ENCODE results near the gene C1orf35. TPM values are rescaled to one million over a fixed set of nuclear protein-coding genes. Genes with fewer than 3 reads are reported as not detected.

The C1orf35 gene
- total RNA-seq, 1 experiment from 2014 or later, result 10.4 TPM

GRCh38 chr1:228148935-228149405 is 45.8 kb upstream of the C1orf35 start:
- Histone ChIP-seq H2AFZ (ENCODE audit: low read length) (no peak overlapping the region), H3K9ac (ENCODE audit: low read length) (no peak overlapping the region), H3K27me3 (ENCODE audit: low read length) (no peaks in the 10 kb centered on the region), H3K9me2 (replicated peaks; ENCODE audit: insufficient read depth, low read length) (no peaks in the 10 kb centered on the region), H3K4me2 (ENCODE audit: low read depth, low read length, poor library complexity, severe bottlenecking) (no peak overlapping the region), H3K4me3 (ENCODE audit: low read length) (no peak overlapping the region), H4K20me1 (ENCODE audit: insufficient read depth, low read depth, low read length) (peaks cover 8% of the 10 kb centered on the region; the same call in 1 of the 2 replicates), H3K36me3 (ENCODE audit: insufficient read depth, low read length) (no peaks in the 10 kb centered on the region), H3K9me3 (ENCODE audit: low read length) (no peaks in the 10 kb centered on the region), H3K4me1 (ENCODE audit: low read length) (no peaks in the 10 kb centered on the region), H3K79me2 (ENCODE audit: low read length) (peaks cover 22% of the 10 kb centered on the region), H3K27ac (ENCODE audit: low read length) (no peak overlapping the region)
- no peak for DNase-seq

- DNase-seq, result no peak
- H3K27me3 ChIP-seq (ENCODE audit: low read length), result no peaks in the 10 kb centered on the region
- H3K9me2 ChIP-seq (replicated peaks; ENCODE audit: insufficient read depth, low read length), result no peaks in the 10 kb centered on the region
- peaks cover 28% of the 10 kb centered on the region for H3K79me2 ChIP-seq (ENCODE audit: low read length)
- no peak overlapping the region for H3K9ac ChIP-seq (ENCODE audit: low read length)
- H3K4me1 ChIP-seq (ENCODE audit: low read length), result no peaks in the 10 kb centered on the region
- no peaks in the 10 kb centered on the region for H3K36me3 ChIP-seq (ENCODE audit: insufficient read depth, low read length)
- H3K4me2 ChIP-seq (ENCODE audit: low read depth, low read length, poor library complexity, severe bottlenecking), result no peak overlapping the region
- no peak overlapping the region for H2AFZ ChIP-seq (ENCODE audit: low read length)
- no peaks in the 10 kb centered on the region for H3K9me3 ChIP-seq (ENCODE audit: low read length)
- H4K20me1 ChIP-seq (ENCODE audit: insufficient read depth, low read depth, low read length), result peaks cover 15% of the 10 kb centered on the region; the same call in 1 of the 2 replicates
- H3K4me3 ChIP-seq (ENCODE audit: low read length), result no peak overlapping the region
- H3K27ac ChIP-seq (ENCODE audit: low read length), result no peak overlapping the region
These were observed 45.2 kb upstream of the C1orf35 start for GRCh38 chr1:228148196-228148861.

- Histone ChIP-seq H3K4me1 (ENCODE audit: low read length) (no peaks in the 10 kb centered on the region), H2AFZ (ENCODE audit: low read length) (no peak overlapping the region), H3K9me2 (replicated peaks; ENCODE audit: insufficient read depth, low read length) (no peaks in the 10 kb centered on the region), H3K4me2 (ENCODE audit: low read depth, low read length, poor library complexity, severe bottlenecking) (no peak overlapping the region), H4K20me1 (ENCODE audit: insufficient read depth, low read depth, low read length) (peaks cover 18% of the 10 kb centered on the region), H3K27me3 (ENCODE audit: low read length) (no peaks in the 10 kb centered on the region), H3K27ac (ENCODE audit: low read length) (no peak overlapping the region), H3K9ac (ENCODE audit: low read length) (no peak overlapping the region), H3K79me2 (ENCODE audit: low read length) (peaks cover 34% of the 10 kb centered on the region), H3K4me3 (ENCODE audit: low read length) (no peak overlapping the region), H3K36me3 (ENCODE audit: insufficient read depth, low read length) (no peaks in the 10 kb centered on the region), H3K9me3 (ENCODE audit: low read length) (no peaks in the 10 kb centered on the region)
- no peak for DNase-seq
These were observed 44.6 kb upstream of the C1orf35 start for GRCh38 chr1:228147768-228148167.

- Histone ChIP-seq H3K9me2 (replicated peaks; ENCODE audit: insufficient read depth, low read length) (no peaks in the 10 kb centered on the region), H3K4me1 (ENCODE audit: low read length) (peaks cover 1% of the 10 kb centered on the region; the same call in 1 of the 2 replicates), H3K4me2 (ENCODE audit: low read depth, low read length, poor library complexity, severe bottlenecking) (no peak overlapping the region), H3K79me2 (ENCODE audit: low read length) (peaks cover 39% of the 10 kb centered on the region), H3K27ac (ENCODE audit: low read length) (no peak overlapping the region), H4K20me1 (ENCODE audit: insufficient read depth, low read depth, low read length) (peaks cover 18% of the 10 kb centered on the region), H2AFZ (ENCODE audit: low read length) (no peak overlapping the region), H3K27me3 (ENCODE audit: low read length) (no peaks in the 10 kb centered on the region), H3K9me3 (ENCODE audit: low read length) (no peaks in the 10 kb centered on the region), H3K9ac (ENCODE audit: low read length) (no peak overlapping the region), H3K36me3 (ENCODE audit: insufficient read depth, low read length) (no peaks in the 10 kb centered on the region), H3K4me3 (ENCODE audit: low read length) (no peak overlapping the region)
- DNase-seq, result no peak
These were observed 44.1 kb upstream of the C1orf35 start for GRCh38 chr1:228147151-228147693.

- Histone ChIP-seq H4K20me1 (ENCODE audit: insufficient read depth, low read depth, low read length) (peaks cover 18% of the 10 kb centered on the region), H3K9ac (ENCODE audit: low read length) (no peak overlapping the region), H3K4me2 (ENCODE audit: low read depth, low read length, poor library complexity, severe bottlenecking) (no peak overlapping the region), H3K9me2 (replicated peaks; ENCODE audit: insufficient read depth, low read length) (no peaks in the 10 kb centered on the region), H3K4me1 (ENCODE audit: low read length) (peaks cover 8% of the 10 kb centered on the region), H3K27me3 (ENCODE audit: low read length) (no peaks in the 10 kb centered on the region), H3K9me3 (ENCODE audit: low read length) (no peaks in the 10 kb centered on the region), H3K27ac (ENCODE audit: low read length) (no peak overlapping the region), H2AFZ (ENCODE audit: low read length) (no peak overlapping the region), H3K4me3 (ENCODE audit: low read length) (no peak overlapping the region), H3K79me2 (ENCODE audit: low read length) (peaks cover 45% of the 10 kb centered on the region), H3K36me3 (ENCODE audit: insufficient read depth, low read length) (no peaks in the 10 kb centered on the region)
- DNase-seq, result no peak
These were observed 43.5 kb upstream of the C1orf35 start for GRCh38 chr1:228146417-228147150.

- Histone ChIP-seq H3K4me1 (ENCODE audit: low read length) (peaks cover 14% of the 10 kb centered on the region), H3K36me3 (ENCODE audit: insufficient read depth, low read length) (no peaks in the 10 kb centered on the region), H3K4me3 (ENCODE audit: low read length) (no peak overlapping the region), H2AFZ (ENCODE audit: low read length) (no peak overlapping the region), H3K9me3 (ENCODE audit: low read length) (no peaks in the 10 kb centered on the region), H3K9ac (ENCODE audit: low read length) (no peak overlapping the region), H3K4me2 (ENCODE audit: low read depth, low read length, poor library complexity, severe bottlenecking) (no peak overlapping the region), H4K20me1 (ENCODE audit: insufficient read depth, low read depth, low read length) (peaks cover 19% of the 10 kb centered on the region), H3K79me2 (ENCODE audit: low read length) (peaks cover 54% of the 10 kb centered on the region), H3K27me3 (ENCODE audit: low read length) (no peaks in the 10 kb centered on the region), H3K27ac (ENCODE audit: low read length) (no peak overlapping the region), H3K9me2 (replicated peaks; ENCODE audit: insufficient read depth, low read length) (no peaks in the 10 kb centered on the region)
- DNase-seq, result no peak
These were observed 42.6 kb upstream of the C1orf35 start for GRCh38 chr1:228145463-228146416.

GRCh38 chr1:228144993-228145343 is 41.8 kb upstream of the C1orf35 start:
- H3K4me1 ChIP-seq (ENCODE audit: low read length), result peaks cover 14% of the 10 kb centered on the region
- H3K27me3 ChIP-seq (ENCODE audit: low read length), result no peaks in the 10 kb centered on the region
- no peaks in the 10 kb centered on the region for H3K9me2 ChIP-seq (replicated peaks; ENCODE audit: insufficient read depth, low read length)
- H3K4me3 ChIP-seq (ENCODE audit: low read length), result no peak overlapping the region
- H2AFZ ChIP-seq (ENCODE audit: low read length), result no peak overlapping the region
- H3K36me3 ChIP-seq (ENCODE audit: insufficient read depth, low read length), result no peaks in the 10 kb centered on the region
- no peak overlapping the region for H3K27ac ChIP-seq (ENCODE audit: low read length)
- no peak overlapping the region for H3K9ac ChIP-seq (ENCODE audit: low read length)
- H4K20me1 ChIP-seq (ENCODE audit: insufficient read depth, low read depth, low read length), result peaks cover 21% of the 10 kb centered on the region
- peaks cover 59% of the 10 kb centered on the region for H3K79me2 ChIP-seq (ENCODE audit: low read length)
- no peak for DNase-seq
- H3K4me2 ChIP-seq (ENCODE audit: low read depth, low read length, poor library complexity, severe bottlenecking), result no peak overlapping the region
- H3K9me3 ChIP-seq (ENCODE audit: low read length), result no peaks in the 10 kb centered on the region

All from Karpas-422 (cell line).